AG09309 (cell line): ENCODE measurements around the gene TET3.
A peak's percentile ranks its signal among the peaks of the same experiment; 100 is the strongest.

ENCODE experiments used
- DNase-seq: peaks from one replicate; pipeline ENCODE4 v3.0.0-alpha.2; 2010; ENCODE audit warnings: low read depth
- H3K4me3 ChIP-seq: 2 replicates; pipeline ENCODE4 v1.5.1; 2011; ENCODE audit warnings: mild to moderate bottlenecking, low read depth, low read length, moderate library complexity; ENCODE audit not compliant: control insufficient read depth
- CTCF ChIP-seq: IDR thresholded peaks from 2 replicates; pipeline ENCODE4 v1.5.1; 2011; ENCODE audit warnings: mild to moderate bottlenecking, low read depth, low read length, inconsistent platforms; ENCODE audit not compliant: insufficient read depth, control insufficient read depth; ENCODE audit errors: missing control alignments

Gene TET3

GRCh38 chr2:73998933-73999332 lies 14.2 kb downstream of the TET3 start:
- DNase-seq, result no peak
- no peak overlapping the region for H3K4me3 ChIP-seq
- TF ChIP-seq CTCF, result no peak

GRCh38 chr2:73999881-74000597 lies 15.3 kb downstream of the TET3 start:
- no peak for DNase-seq
- no peak overlapping the region for H3K4me3 ChIP-seq
- TF ChIP-seq CTCF, result no peak

- no peak overlapping the region for H3K4me3 ChIP-seq
- DNase-seq, result no peak
- no peak for TF ChIP-seq CTCF
Observed at GRCh38 chr2:74000666-74001065, 16.0 kb downstream of the TET3 start.

- DNase-seq, result no peak
- TF ChIP-seq CTCF, result no peak
- H3K4me3 ChIP-seq, result no peak overlapping the region
Observed at GRCh38 chr2:74001121-74001520, 16.4 kb downstream of the TET3 start.

GRCh38 chr2:74001781-74002504 lies 17.2 kb downstream of the TET3 start:
- H3K4me3 ChIP-seq, result peak overlapping the region; percentile 41
- TF ChIP-seq CTCF, result no peak
- no peak for DNase-seq

GRCh38 chr2:74002505-74003421 lies 18.1 kb downstream of the TET3 start:
- DNase-seq, result no peak
- H3K4me3 ChIP-seq, result peak overlapping the region; percentile 42
- no peak for TF ChIP-seq CTCF
